ENCODE measurements around the gene PDE4D. TPM values are rescaled to one million over a fixed set of nuclear protein-coding genes. Genes with fewer than 3 reads are reported as not detected.
"Not testable (repeated sequence)": the region's sequence is repeated elsewhere in the genome, so short reads cannot be mapped to it uniquely, and the experiment has no call there.

PDE4D gene
- total and polyA plus RNA-seq, 9 donors, result 21.1 to 65.9 (median 33.0) TPM

DNA sequence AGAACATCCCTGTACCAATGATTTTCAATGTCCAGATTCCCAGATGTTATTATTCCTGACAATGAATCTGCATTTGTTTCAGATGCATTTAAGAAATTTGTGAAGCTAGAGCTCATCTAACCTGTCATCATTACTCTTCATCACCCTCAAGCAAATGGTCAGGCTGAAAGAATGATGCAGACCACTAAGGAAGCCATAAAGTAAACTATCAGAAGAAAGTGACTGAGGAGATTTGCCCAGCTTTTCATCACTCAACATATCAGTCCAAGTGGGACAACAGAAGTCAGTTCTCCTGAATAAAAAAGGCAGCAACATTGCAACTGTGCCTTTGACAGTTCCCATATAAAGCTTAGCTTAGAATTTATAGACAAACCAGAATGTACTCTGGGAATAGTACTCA is 419.9 kb downstream of the PDE4D start:
- no peak overlapping the region for H3K27ac ChIP-seq (ENCODE audit: low read length)
- no peaks in the 10 kb centered on the region for H3K4me1 ChIP-seq (ENCODE audit: control insufficient read depth, insufficient read depth, low read length)
- no peaks in the 10 kb centered on the region for H3K36me3 ChIP-seq (ENCODE audit: control insufficient read depth, insufficient read depth, low read length)
- H3K9me3 ChIP-seq (replicated peaks; ENCODE audit: control insufficient read depth, low read depth, low read length), result no peaks in the 10 kb centered on the region
- no peaks in the 10 kb centered on the region for H3K27me3 ChIP-seq (ENCODE audit: control insufficient read depth, insufficient read depth, low read length)
- no peak overlapping the region for H3K4me3 ChIP-seq (ENCODE audit: low read length)
- DNase-seq, result no peak

DNA sequence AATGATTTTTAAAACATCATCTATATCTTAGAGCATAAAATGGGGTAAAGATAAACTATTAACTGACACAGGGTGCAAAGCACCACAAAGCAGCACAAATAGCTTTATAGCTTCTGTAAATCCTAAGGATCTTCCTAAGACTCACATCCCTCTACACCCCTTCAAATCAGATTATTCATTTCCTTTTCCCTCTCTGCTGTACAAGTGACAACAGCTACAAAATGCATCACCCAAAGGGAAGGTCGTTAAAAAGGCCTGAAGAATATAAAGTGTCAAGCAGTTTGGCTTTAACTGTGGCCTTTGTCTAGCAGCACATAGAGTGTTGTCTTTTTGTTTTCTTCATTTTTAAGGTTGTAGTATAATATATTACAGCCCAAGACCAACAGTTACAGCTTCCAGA is 422.1 kb downstream of the PDE4D start:
- DNase-seq, result no peak
- no peaks in the 10 kb centered on the region for H3K4me1 ChIP-seq (ENCODE audit: control insufficient read depth, insufficient read depth, low read length)
- WGBS (ENCODE audit: insufficient coverage), result no CpG with 5 or more reads among the region's 1 CpG
- no peak overlapping the region for H3K27ac ChIP-seq (ENCODE audit: low read length)
- no peak overlapping the region for H3K4me3 ChIP-seq (ENCODE audit: low read length)
- H3K27me3 ChIP-seq (ENCODE audit: control insufficient read depth, insufficient read depth, low read length), result no peaks in the 10 kb centered on the region
- H3K9me3 ChIP-seq (replicated peaks; ENCODE audit: control insufficient read depth, low read depth, low read length), result no peaks in the 10 kb centered on the region
- H3K36me3 ChIP-seq (ENCODE audit: control insufficient read depth, insufficient read depth, low read length), result no peaks in the 10 kb centered on the region

DNA sequence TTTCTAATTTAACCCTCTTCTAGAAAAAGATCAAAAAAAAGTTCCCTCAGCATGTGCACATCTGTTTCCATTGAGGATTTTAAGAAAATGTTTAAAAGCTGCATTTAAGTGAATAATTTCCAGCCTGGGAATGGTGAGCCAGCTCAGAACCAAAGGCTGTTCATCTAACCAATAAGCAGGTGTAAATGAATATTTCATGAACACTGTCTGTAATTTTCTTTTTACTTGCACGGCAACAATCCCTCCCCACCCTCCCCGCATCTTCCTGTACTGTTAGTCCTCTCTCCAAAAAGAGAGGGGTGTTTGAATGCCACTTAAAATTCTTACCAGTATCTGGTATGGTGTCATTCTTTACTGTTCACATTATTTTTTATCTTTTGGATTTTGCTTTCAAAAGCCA is 425.6 kb downstream of the PDE4D start:
- Histone ChIP-seq H3K36me3 (ENCODE audit: control insufficient read depth, insufficient read depth, low read length) (no peaks in the 10 kb centered on the region), H3K4me3 (ENCODE audit: low read length) (no peak overlapping the region), H3K27ac (ENCODE audit: low read length) (no peak overlapping the region), H3K27me3 (ENCODE audit: control insufficient read depth, insufficient read depth, low read length) (no peaks in the 10 kb centered on the region), H3K4me1 (ENCODE audit: control insufficient read depth, insufficient read depth, low read length) (no peaks in the 10 kb centered on the region), H3K9me3 (replicated peaks; ENCODE audit: control insufficient read depth, low read depth, low read length) (no peaks in the 10 kb centered on the region)
- no peak for DNase-seq
- no CpG with 5 or more reads among the region's 2 CpGs for WGBS (ENCODE audit: insufficient coverage)

DNA sequence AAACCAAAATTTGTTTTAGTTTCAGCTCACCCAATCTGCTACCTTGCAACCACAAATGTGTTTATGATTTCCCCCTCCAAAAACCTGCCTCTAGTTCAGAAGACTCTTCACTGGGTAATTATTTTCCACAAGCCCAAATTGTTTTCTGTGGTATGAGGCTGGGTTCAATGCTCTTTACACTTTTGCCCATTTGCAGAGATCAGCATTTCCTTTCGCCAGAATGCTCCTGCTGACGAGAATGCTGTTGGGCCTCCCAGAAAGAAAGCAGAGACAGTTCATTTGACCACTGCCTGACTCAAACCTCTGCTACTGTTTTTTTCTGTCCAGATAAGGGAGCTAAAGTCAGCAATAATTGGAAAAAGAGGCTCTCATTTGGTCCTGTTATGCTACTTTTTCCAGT is 427.3 kb downstream of the PDE4D start:
- no peak overlapping the region for H3K27ac ChIP-seq (ENCODE audit: low read length)
- no peak overlapping the region for H3K4me3 ChIP-seq (ENCODE audit: low read length)
- H3K4me1 ChIP-seq (ENCODE audit: control insufficient read depth, insufficient read depth, low read length), result no peaks in the 10 kb centered on the region
- H3K9me3 ChIP-seq (replicated peaks; ENCODE audit: control insufficient read depth, low read depth, low read length), result no peaks in the 10 kb centered on the region
- 83% methylated on average over 2 of the region's 2 CpGs for WGBS (ENCODE audit: insufficient coverage)
- DNase-seq, result no peak
- H3K27me3 ChIP-seq (ENCODE audit: control insufficient read depth, insufficient read depth, low read length), result no peaks in the 10 kb centered on the region
- H3K36me3 ChIP-seq (ENCODE audit: control insufficient read depth, insufficient read depth, low read length), result no peaks in the 10 kb centered on the region

DNA sequence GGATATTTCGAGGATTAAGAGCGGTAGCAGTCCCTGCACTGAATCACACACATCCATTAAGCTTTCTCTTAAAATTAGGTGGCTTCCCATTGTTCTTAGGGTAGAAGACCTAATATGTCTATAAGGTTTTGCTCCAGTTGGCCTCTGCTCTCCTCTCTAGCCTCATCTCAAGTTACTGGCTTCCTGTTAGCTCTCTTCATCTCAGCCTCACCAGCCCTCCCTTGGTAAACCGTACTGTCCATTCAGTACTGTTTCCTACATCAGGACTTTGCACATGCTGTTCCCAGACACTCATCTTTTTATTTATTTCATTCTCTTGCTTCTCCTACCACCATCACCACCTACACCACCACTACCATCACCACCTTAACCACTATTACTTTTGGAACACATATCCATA is 428.6 kb downstream of the PDE4D start:
- H3K27me3 ChIP-seq (ENCODE audit: control insufficient read depth, insufficient read depth, low read length), result no peaks in the 10 kb centered on the region
- H3K36me3 ChIP-seq (ENCODE audit: control insufficient read depth, insufficient read depth, low read length), result no peaks in the 10 kb centered on the region
- H3K27ac ChIP-seq (ENCODE audit: low read length), result no peak overlapping the region
- no peak for DNase-seq
- WGBS (ENCODE audit: insufficient coverage), result 68% methylated on average over 1 of the region's 3 CpGs
- H3K4me1 ChIP-seq (ENCODE audit: control insufficient read depth, insufficient read depth, low read length), result no peaks in the 10 kb centered on the region
- no peaks in the 10 kb centered on the region for H3K9me3 ChIP-seq (replicated peaks; ENCODE audit: control insufficient read depth, low read depth, low read length)
- no peak overlapping the region for H3K4me3 ChIP-seq (ENCODE audit: low read length)

DNA sequence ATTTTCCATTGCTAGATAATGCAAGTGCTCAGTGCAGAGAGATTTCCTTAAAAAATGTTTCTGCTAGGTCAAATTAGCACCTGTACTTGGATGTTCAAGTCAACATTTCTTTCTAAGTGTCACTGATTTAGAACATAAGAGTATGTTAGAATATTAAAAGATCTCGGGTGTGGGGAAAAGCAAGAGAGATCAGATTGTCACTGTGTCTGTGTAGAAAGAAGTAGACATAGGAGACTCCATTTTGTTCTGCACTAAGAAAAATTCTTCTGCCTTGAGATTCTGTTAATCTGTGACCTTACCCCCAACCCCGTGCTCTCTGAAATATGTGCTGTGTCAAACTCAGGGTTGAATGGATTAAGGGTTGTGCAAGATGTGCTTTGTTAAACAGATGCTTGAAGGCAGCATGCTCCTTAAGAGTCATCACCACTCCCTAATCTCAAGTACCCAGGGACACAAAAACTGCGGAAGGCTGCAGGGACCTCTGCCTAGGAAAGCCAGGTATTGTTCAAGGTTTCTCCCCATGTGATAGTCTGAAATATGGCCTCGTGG is 429.8 kb downstream of the PDE4D start:
- not testable (repeated sequence) for DNase-seq; H3K27me3 ChIP-seq (ENCODE audit: control insufficient read depth, insufficient read depth, low read length); H3K36me3 ChIP-seq (ENCODE audit: control insufficient read depth, insufficient read depth, low read length); H3K4me3 ChIP-seq (ENCODE audit: low read length); H3K27ac ChIP-seq (ENCODE audit: low read length); H3K4me1 ChIP-seq (ENCODE audit: control insufficient read depth, insufficient read depth, low read length); H3K9me3 ChIP-seq (replicated peaks; ENCODE audit: control insufficient read depth, low read depth, low read length)
- no CpG with 5 or more reads among the region's 4 CpGs for WGBS (ENCODE audit: insufficient coverage)

DNA sequence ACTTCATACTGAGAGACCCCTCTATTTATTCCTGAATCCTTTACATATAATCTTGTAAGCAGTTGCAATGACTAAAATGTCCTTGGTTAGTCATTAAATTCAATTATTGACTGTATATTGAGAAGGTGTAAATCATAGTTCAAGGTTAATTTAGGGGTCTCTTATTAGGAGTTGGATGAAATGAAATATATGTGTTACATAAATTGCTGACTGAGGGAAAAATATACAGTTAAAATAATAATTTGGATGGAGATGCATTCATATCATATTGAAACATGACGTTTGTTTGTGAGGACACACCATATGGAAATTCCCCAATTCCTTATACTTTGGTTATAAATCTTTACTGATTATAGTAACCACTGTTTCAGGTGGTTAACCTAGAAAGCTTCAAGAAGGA is 430.6 kb downstream of the PDE4D start:
- no CpG with 5 or more reads among the region's 1 CpG for WGBS (ENCODE audit: insufficient coverage)
- Histone ChIP-seq H3K4me3 (ENCODE audit: low read length) (no peak overlapping the region), H3K27me3 (ENCODE audit: control insufficient read depth, insufficient read depth, low read length) (no peaks in the 10 kb centered on the region), H3K36me3 (ENCODE audit: control insufficient read depth, insufficient read depth, low read length) (no peaks in the 10 kb centered on the region), H3K27ac (ENCODE audit: low read length) (no peak overlapping the region), H3K4me1 (ENCODE audit: control insufficient read depth, insufficient read depth, low read length) (no peaks in the 10 kb centered on the region), H3K9me3 (replicated peaks; ENCODE audit: control insufficient read depth, low read depth, low read length) (no peaks in the 10 kb centered on the region)
- no peak for DNase-seq

DNA sequence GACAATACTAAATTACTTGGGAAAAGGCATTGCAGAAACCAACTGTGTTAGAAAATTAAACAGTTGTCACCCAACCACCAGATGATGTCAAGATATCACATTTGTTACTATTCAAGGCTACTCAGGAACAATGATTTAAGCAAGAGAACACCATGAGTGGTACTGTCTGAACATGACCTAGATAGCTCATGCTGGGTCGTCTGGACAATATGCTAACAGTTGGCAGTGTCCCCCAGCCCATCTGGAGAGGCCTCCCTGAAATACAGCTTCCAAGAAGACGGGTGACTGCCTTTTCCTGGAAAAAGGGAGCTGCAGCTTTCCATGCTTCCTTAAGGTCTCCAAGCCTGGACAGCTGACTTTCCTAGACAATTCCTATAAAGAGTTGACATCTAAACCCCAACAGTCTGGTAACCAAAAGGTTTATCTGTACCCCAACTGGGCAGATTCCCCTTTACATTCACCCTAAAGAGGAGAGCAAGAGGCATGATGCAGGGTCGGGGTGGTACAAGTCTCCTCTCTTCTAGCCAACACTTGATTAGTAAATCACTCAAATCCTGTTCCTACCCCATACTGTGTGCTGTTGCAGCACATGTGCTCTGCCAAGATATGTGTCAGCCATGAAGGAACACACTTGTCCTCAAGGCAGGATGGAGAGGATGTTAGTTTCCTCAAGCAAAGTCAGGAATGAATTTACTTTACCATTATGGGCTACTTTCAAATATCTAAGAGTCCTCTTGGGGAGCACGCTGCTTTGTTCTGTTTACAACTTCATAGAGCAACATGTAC is 433.0 kb downstream of the PDE4D start:
- DNase-seq, result peak; percentile 50
- no peak overlapping the region for H3K27ac ChIP-seq (ENCODE audit: low read length)

DNA sequence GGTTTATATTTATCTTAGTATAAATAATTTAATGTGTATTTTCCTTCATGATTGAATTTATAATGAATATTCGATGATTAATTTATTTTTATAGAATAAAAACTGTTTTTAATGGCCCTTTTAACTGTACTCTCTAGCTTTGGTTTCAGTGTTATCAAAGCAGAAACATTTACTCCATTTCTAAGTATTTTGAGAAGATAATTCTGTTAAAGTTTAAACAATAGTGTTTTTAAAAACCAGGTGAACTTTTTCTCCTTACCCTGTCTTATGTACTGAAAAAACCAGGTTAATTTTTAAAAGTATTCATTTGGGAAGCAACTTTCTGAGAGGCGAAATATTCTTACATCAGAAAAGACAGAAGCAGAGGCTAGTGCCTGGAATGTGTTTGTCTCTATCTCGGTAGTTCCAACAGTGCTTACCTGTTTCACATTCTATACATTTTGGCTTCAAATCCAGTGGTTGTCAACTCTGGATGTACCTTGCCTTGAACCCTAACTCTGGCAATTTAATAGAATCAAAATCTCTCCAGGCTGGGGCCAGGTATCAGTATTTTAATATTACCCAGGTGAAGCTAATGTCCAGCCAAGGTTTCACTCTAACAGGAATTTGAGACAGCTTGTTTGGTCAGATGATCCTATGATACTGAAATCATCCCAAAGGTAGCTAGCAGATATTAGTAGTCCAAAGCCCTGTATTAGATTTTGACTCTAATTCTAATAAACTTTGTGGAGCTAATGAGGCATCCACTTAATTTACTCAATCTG is 434.4 kb downstream of the PDE4D start:
- Histone ChIP-seq H3K4me3 (ENCODE audit: low read length) (no peak overlapping the region), H3K36me3 (ENCODE audit: control insufficient read depth, insufficient read depth, low read length) (no peaks in the 10 kb centered on the region), H3K27ac (ENCODE audit: low read length) (no peak overlapping the region), H3K4me1 (ENCODE audit: control insufficient read depth, insufficient read depth, low read length) (no peaks in the 10 kb centered on the region), H3K9me3 (replicated peaks; ENCODE audit: control insufficient read depth, low read depth, low read length) (no peaks in the 10 kb centered on the region), H3K27me3 (ENCODE audit: control insufficient read depth, insufficient read depth, low read length) (no peaks in the 10 kb centered on the region)
- no peak for DNase-seq
- 83% methylated on average over 1 of the region's 3 CpGs for WGBS (ENCODE audit: insufficient coverage)

More for the DNA sequence above, 433.0 kb downstream of the PDE4D start:
- no CpG with 5 or more reads among the region's 4 CpGs for WGBS (ENCODE audit: insufficient coverage)
- H3K4me1 ChIP-seq (ENCODE audit: control insufficient read depth, insufficient read depth, low read length), result no peaks in the 10 kb centered on the region
- no peak overlapping the region for H3K4me3 ChIP-seq (ENCODE audit: low read length)
- no peaks in the 10 kb centered on the region for H3K9me3 ChIP-seq (replicated peaks; ENCODE audit: control insufficient read depth, low read depth, low read length)
- no peaks in the 10 kb centered on the region for H3K36me3 ChIP-seq (ENCODE audit: control insufficient read depth, insufficient read depth, low read length)
- no peaks in the 10 kb centered on the region for H3K27me3 ChIP-seq (ENCODE audit: control insufficient read depth, insufficient read depth, low read length)

DNA sequence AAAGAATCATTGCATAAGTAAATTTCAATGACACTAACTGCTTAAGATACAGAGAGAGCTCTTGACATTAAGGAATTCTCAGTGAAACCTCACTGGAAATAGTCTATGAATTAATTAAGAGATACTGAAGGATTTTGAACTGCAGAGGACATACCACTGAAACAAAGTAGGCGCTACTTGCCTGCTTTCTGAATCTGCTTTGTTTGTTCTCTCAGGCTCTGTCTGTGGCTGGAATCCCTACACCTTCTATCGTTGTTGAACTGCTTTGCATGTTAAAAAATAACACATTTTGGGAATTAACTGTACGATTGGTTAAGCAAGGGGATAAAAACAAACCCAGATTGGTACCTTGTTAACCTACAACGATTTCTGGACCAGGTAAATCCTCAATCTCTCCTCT is 435.2 kb downstream of the PDE4D start:
- no peaks in the 10 kb centered on the region for H3K27me3 ChIP-seq (ENCODE audit: control insufficient read depth, insufficient read depth, low read length)
- H3K4me3 ChIP-seq (ENCODE audit: low read length), result no peak overlapping the region
- no peak for DNase-seq
- H3K27ac ChIP-seq (ENCODE audit: low read length), result no peak overlapping the region
- no peaks in the 10 kb centered on the region for H3K4me1 ChIP-seq (ENCODE audit: control insufficient read depth, insufficient read depth, low read length)
- no peaks in the 10 kb centered on the region for H3K36me3 ChIP-seq (ENCODE audit: control insufficient read depth, insufficient read depth, low read length)
- no peaks in the 10 kb centered on the region for H3K9me3 ChIP-seq (replicated peaks; ENCODE audit: control insufficient read depth, low read depth, low read length)
- WGBS (ENCODE audit: insufficient coverage), result 100% methylated on average over 1 of the region's 4 CpGs
